HEK293 (cell line): ENCODE results near the gene STBD1.

Experiments
- BCL11A ChIP-seq: fragments of 450-650 bp; formaldehyde crosslinking; IDR thresholded peaks from 2 replicates; pipeline ENCODE4 v1.5.1; 2016; ENCODE audit warnings: low read depth, missing biosample characterization, missing genetic modification characterization
- FEZF1 ChIP-seq: fragments of 450-650 bp; formaldehyde crosslinking; IDR thresholded peaks from 2 replicates; pipeline ENCODE4 v1.5.1; 2016; ENCODE audit warnings: missing biosample characterization, missing genetic modification characterization
- ZNF239 ChIP-seq: fragments of 450-650 bp; formaldehyde crosslinking; IDR thresholded peaks from 2 replicates; pipeline ENCODE4 v1.5.1; 2016; ENCODE audit warnings: missing biosample characterization, missing genetic modification characterization
- TF ChIP-seq, protein P1 (sequence below): fragments of 450-650 bp; formaldehyde crosslinking; IDR thresholded peaks from 2 replicates; pipeline ENCODE4 v1.5.1; 2016; ENCODE audit warnings: missing biosample characterization, missing genetic modification characterization
- TF ChIP-seq, protein P2 (sequence below): fragments of 450-650 bp; formaldehyde crosslinking; IDR thresholded peaks from 2 replicates; pipeline ENCODE4 v1.5.1; 2016; ENCODE audit warnings: missing biosample characterization, missing genetic modification characterization
- TF ChIP-seq, protein P3 (sequence below): fragments of 450-650 bp; formaldehyde crosslinking; optimal IDR thresholded peaks from 2 replicates; pipeline ENCODE3; 2016; ENCODE audit warnings: missing biosample characterization, mild to moderate bottlenecking, missing genetic modification characterization
- TF ChIP-seq, protein P4 (sequence below): fragments of 450-650 bp; formaldehyde crosslinking; IDR thresholded peaks from 2 replicates; pipeline ENCODE4 v1.5.1; 2016; ENCODE audit warnings: missing biosample characterization, missing genetic modification characterization
- TF ChIP-seq, protein P5 (sequence below): fragments of 450-650 bp; formaldehyde crosslinking; IDR thresholded peaks from 2 replicates; pipeline ENCODE4 v1.5.1; 2016; ENCODE audit warnings: missing biosample characterization, missing genetic modification characterization
- TF ChIP-seq, protein P6 (sequence below): fragments of 450-650 bp; formaldehyde crosslinking; IDR thresholded peaks from 2 replicates; pipeline ENCODE4 v1.5.1; 2016; ENCODE audit warnings: missing biosample characterization, missing genetic modification characterization

DNA sequence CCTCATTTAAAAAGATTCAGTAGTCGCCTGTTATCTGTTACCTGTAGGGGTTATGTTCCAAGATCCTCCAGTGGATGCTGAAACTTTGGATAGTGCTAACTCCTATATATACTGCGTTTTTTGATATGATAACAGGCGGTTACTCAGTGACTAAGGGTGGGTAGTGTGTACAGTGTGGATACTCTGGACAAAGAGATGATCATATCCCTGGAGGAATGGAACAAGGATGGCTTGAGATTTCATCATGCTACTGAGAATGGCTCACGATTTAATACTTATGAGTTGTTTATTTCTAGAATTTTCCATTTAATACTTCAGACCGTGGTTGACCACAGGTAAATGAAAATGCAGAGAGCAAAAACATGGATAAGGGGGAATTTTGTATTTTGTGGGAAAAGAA lies 33.5 kb upstream of the STBD1 start:
- no peak for TF ChIP-seq FEZF1
- TF ChIP-seq, protein P1, sequence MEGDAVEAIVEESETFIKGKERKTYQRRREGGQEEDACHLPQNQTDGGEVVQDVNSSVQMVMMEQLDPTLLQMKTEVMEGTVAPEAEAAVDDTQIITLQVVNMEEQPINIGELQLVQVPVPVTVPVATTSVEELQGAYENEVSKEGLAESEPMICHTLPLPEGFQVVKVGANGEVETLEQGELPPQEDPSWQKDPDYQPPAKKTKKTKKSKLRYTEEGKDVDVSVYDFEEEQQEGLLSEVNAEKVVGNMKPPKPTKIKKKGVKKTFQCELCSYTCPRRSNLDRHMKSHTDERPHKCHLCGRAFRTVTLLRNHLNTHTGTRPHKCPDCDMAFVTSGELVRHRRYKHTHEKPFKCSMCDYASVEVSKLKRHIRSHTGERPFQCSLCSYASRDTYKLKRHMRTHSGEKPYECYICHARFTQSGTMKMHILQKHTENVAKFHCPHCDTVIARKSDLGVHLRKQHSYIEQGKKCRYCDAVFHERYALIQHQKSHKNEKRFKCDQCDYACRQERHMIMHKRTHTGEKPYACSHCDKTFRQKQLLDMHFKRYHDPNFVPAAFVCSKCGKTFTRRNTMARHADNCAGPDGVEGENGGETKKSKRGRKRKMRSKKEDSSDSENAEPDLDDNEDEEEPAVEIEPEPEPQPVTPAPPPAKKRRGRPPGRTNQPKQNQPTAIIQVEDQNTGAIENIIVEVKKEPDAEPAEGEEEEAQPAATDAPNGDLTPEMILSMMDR (tag by site-specific recombination), result no peak
- TF ChIP-seq BCL11A, result no peak
- TF ChIP-seq, protein P2, sequence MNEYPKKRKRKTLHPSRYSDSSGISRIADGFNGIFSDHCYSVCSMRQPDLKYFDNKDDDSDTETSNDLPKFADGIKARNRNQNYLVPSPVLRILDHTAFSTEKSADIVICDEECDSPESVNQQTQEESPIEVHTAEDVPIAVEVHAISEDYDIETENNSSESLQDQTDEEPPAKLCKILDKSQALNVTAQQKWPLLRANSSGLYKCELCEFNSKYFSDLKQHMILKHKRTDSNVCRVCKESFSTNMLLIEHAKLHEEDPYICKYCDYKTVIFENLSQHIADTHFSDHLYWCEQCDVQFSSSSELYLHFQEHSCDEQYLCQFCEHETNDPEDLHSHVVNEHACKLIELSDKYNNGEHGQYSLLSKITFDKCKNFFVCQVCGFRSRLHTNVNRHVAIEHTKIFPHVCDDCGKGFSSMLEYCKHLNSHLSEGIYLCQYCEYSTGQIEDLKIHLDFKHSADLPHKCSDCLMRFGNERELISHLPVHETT (tag by site-specific recombination), result no peak
- TF ChIP-seq, protein P3, sequence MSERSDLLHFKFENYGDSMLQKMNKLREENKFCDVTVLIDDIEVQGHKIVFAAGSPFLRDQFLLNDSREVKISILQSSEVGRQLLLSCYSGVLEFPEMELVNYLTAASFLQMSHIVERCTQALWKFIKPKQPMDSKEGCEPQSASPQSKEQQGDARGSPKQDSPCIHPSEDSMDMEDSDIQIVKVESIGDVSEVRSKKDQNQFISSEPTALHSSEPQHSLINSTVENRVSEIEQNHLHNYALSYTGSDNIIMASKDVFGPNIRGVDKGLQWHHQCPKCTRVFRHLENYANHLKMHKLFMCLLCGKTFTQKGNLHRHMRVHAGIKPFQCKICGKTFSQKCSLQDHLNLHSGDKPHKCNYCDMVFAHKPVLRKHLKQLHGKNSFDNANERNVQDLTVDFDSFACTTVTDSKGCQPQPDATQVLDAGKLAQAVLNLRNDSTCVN (tag by site-specific recombination), result no peak
- TF ChIP-seq, protein P4, sequence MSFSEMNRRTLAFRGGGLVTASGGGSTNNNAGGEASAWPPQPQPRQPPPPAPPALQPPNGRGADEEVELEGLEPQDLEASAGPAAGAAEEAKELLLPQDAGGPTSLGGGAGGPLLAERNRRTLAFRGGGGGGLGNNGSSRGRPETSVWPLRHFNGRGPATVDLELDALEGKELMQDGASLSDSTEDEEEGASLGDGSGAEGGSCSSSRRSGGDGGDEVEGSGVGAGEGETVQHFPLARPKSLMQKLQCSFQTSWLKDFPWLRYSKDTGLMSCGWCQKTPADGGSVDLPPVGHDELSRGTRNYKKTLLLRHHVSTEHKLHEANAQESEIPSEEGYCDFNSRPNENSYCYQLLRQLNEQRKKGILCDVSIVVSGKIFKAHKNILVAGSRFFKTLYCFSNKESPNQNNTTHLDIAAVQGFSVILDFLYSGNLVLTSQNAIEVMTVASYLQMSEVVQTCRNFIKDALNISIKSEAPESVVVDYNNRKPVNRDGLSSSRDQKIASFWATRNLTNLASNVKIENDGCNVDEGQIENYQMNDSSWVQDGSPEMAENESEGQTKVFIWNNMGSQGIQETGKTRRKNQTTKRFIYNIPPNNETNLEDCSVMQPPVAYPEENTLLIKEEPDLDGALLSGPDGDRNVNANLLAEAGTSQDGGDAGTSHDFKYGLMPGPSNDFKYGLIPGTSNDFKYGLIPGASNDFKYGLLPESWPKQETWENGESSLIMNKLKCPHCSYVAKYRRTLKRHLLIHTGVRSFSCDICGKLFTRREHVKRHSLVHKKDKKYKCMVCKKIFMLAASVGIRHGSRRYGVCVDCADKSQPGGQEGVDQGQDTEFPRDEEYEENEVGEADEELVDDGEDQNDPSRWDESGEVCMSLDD (tag by site-specific recombination), result no peak
- TF ChIP-seq, protein P5, sequence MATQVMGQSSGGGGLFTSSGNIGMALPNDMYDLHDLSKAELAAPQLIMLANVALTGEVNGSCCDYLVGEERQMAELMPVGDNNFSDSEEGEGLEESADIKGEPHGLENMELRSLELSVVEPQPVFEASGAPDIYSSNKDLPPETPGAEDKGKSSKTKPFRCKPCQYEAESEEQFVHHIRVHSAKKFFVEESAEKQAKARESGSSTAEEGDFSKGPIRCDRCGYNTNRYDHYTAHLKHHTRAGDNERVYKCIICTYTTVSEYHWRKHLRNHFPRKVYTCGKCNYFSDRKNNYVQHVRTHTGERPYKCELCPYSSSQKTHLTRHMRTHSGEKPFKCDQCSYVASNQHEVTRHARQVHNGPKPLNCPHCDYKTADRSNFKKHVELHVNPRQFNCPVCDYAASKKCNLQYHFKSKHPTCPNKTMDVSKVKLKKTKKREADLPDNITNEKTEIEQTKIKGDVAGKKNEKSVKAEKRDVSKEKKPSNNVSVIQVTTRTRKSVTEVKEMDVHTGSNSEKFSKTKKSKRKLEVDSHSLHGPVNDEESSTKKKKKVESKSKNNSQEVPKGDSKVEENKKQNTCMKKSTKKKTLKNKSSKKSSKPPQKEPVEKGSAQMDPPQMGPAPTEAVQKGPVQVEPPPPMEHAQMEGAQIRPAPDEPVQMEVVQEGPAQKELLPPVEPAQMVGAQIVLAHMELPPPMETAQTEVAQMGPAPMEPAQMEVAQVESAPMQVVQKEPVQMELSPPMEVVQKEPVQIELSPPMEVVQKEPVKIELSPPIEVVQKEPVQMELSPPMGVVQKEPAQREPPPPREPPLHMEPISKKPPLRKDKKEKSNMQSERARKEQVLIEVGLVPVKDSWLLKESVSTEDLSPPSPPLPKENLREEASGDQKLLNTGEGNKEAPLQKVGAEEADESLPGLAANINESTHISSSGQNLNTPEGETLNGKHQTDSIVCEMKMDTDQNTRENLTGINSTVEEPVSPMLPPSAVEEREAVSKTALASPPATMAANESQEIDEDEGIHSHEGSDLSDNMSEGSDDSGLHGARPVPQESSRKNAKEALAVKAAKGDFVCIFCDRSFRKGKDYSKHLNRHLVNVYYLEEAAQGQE (tag by site-specific recombination), result no peak
- TF ChIP-seq, protein P6, sequence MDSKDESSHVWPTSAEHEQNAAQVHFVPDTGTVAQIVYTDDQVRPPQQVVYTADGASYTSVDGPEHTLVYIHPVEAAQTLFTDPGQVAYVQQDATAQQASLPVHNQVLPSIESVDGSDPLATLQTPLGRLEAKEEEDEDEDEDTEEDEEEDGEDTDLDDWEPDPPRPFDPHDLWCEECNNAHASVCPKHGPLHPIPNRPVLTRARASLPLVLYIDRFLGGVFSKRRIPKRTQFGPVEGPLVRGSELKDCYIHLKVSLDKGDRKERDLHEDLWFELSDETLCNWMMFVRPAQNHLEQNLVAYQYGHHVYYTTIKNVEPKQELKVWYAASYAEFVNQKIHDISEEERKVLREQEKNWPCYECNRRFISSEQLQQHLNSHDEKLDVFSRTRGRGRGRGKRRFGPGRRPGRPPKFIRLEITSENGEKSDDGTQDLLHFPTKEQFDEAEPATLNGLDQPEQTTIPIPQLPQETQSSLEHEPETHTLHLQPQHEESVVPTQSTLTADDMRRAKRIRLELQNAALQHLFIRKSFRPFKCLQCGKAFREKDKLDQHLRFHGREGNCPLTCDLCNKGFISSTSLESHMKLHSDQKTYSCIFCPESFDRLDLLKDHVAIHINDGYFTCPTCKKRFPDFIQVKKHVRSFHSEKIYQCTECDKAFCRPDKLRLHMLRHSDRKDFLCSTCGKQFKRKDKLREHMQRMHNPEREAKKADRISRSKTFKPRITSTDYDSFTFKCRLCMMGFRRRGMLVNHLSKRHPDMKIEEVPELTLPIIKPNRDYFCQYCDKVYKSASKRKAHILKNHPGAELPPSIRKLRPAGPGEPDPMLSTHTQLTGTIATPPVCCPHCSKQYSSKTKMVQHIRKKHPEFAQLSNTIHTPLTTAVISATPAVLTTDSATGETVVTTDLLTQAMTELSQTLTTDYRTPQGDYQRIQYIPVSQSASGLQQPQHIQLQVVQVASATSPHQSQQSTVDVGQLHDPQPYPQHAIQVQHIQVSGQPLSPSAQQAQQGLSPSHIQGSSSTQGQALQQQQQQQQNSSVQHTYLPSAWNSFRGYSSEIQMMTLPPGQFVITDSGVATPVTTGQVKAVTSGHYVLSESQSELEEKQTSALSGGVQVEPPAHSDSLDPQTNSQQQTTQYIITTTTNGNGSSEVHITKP (tag by site-specific recombination), result no peak
- no peak for TF ChIP-seq ZNF239 (tag by site-specific recombination)
